ENCODE results near the gene CACNA1G. TPM values are rescaled to one million over a fixed set of nuclear protein-coding genes. Genes with fewer than 3 reads are reported as not detected.

Gene CACNA1G
- total and polyA plus RNA-seq, 9 donors, result 1.0 to 39.1 (median 4.7) TPM

- 56 to 72% (median 66%) methylated on average over 11 of the region's 11 CpGs for WGBS, 3 donors
- no peaks in the 10 kb centered on the region for H3K36me3 ChIP-seq
- peaks cover 3% of the 10 kb centered on the region for H3K4me1 ChIP-seq (ENCODE audit: insufficient read depth)
- H3K9me3 ChIP-seq, result no peaks in the 10 kb centered on the region
- no peaks in the 10 kb centered on the region for H3K27me3 ChIP-seq
- intact Hi-C loops (cut with DNase I), result no loop called here
- DNase-seq, result no peak
- no peak overlapping the region for H3K4me3 ChIP-seq
- no peak for TF ChIP-seq CTCF (IDR thresholded peaks at IDR 0.05)
- TF ChIP-seq POLR2A (IDR thresholded peaks at IDR 0.05), result no peak
- TF ChIP-seq EP300 (IDR thresholded peaks at IDR 0.05), result no peak
- no peak overlapping the region for H3K27ac ChIP-seq
These were observed 54.0 kb downstream of the CACNA1G start for GRCh38 chr17:50614471-50615051.

GRCh38 chr17:50615828-50616227 is 55.3 kb downstream of the CACNA1G start:
- Histone ChIP-seq H3K4me1 (ENCODE audit: insufficient read depth) (peaks cover 3% of the 10 kb centered on the region), H3K9me3 (no peaks in the 10 kb centered on the region), H3K27me3 (no peaks in the 10 kb centered on the region), H3K4me3 (no peak overlapping the region), H3K36me3 (no peaks in the 10 kb centered on the region), H3K27ac (no peak overlapping the region)
- TF ChIP-seq EP300 (IDR thresholded peaks at IDR 0.05), result no peak
- no peak for TF ChIP-seq CTCF (IDR thresholded peaks at IDR 0.05)
- no peak for TF ChIP-seq POLR2A (IDR thresholded peaks at IDR 0.05)
- WGBS, 3 donors, result 72 to 79% (median 77%) methylated on average over 7 of the region's 7 CpGs
- DNase-seq, result no peak
- intact Hi-C loops (cut with DNase I), result no loop called here

GRCh38 chr17:50618300-50618699 is 57.8 kb downstream of the CACNA1G start:
- H3K36me3 ChIP-seq, result no peaks in the 10 kb centered on the region
- no peaks in the 10 kb centered on the region for H3K27me3 ChIP-seq
- whole genome bisulfite sequencing, 3 donors, result 63 to 70% (median 67%) methylated on average over 4 of the region's 4 CpGs
- no peaks in the 10 kb centered on the region for H3K9me3 ChIP-seq
- TF ChIP-seq POLR2A (IDR thresholded peaks at IDR 0.05), result no peak
- no peak for TF ChIP-seq CTCF (IDR thresholded peaks at IDR 0.05)
- TF ChIP-seq EP300 (IDR thresholded peaks at IDR 0.05), result no peak
- intact Hi-C loops (cut with DNase I), result no loop called here
- peak overlapping the region in 1 of 2 donors; percentile 16 for H3K27ac ChIP-seq
- H3K4me1 ChIP-seq (ENCODE audit: insufficient read depth), result peaks cover 3% of the 10 kb centered on the region
- H3K4me3 ChIP-seq, result no peak overlapping the region
- DNase-seq, result no peak

GRCh38 chr17:50618941-50619340 is 58.4 kb downstream of the CACNA1G start:
- TF ChIP-seq POLR2A (IDR thresholded peaks at IDR 0.05) (no peak), CTCF (IDR thresholded peaks at IDR 0.05) (no peak), EP300 (IDR thresholded peaks at IDR 0.05) (no peak)
- H3K36me3 ChIP-seq, result no peaks in the 10 kb centered on the region
- H3K4me3 ChIP-seq, result no peak overlapping the region
- intact Hi-C loops (cut with DNase I), result no loop called here
- no peak for DNase-seq
- WGBS, 3 donors, result 75 to 80% (median 80%) methylated on average over 11 of the region's 11 CpGs
- H3K27me3 ChIP-seq, result no peaks in the 10 kb centered on the region
- H3K4me1 ChIP-seq (ENCODE audit: insufficient read depth), result peaks cover 3% of the 10 kb centered on the region
- peak overlapping the region in 1 of 2 donors; percentile 16 for H3K27ac ChIP-seq
- no peaks in the 10 kb centered on the region for H3K9me3 ChIP-seq
